GOT3 (cell line): ENCODE data around the gene NID1.
"Not testable (repeated sequence)": the region's sequence is repeated elsewhere in the genome, so short reads cannot be mapped to it uniquely, and the experiment has no call there.

Experiments used
- DNase-seq: peaks from one replicate; lab custom pipeline; 2025; ENCODE audit warnings: mixed read lengths; lab: John Stamatoyannopoulos, UW

The NID1 gene

GRCh38 chr1:235968831-235969230 lies 96.1 kb downstream of the NID1 start:
- DNase-seq, result no peak

DNA sequence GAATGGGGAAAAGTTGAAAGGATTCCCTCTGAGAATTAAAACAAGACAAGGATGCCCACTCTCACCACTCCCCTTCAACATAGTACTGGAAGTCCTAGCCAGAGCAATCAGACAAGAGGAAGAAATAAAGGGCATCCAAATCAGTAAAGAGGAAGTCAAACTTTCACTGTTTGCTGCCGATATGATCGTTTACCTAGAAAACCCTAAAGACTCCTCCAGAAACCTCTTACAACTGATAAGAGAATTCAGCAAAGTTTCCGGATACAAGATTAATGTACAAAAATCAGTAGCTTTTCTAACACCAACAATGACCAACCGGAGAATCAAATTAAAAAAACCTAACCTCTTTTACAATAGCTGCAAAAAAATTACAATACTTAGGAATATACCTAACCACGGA lies 98.8 kb downstream of the NID1 start:
- DNase-seq, result not testable (repeated sequence)

DNA sequence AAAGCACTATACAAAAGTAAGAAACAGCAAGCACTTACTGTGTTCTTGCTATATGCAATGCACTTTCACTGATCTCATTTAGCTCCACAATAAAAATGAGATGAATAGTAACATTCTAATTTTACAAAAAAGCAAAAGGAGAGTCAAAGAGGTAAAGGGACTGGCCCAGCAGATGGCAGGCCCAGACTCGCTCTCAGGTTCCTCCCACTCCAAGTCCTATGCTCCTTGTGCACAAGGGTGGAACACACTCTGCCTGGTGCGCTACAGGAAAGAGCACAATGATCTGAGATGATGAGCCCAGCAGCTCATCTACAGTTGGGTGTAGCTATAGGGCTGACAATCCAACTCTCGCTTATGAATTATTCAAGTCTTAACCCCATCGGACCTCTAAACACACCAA lies 104.1 kb downstream of the NID1 start:
- DNase-seq, result no peak

DNA sequence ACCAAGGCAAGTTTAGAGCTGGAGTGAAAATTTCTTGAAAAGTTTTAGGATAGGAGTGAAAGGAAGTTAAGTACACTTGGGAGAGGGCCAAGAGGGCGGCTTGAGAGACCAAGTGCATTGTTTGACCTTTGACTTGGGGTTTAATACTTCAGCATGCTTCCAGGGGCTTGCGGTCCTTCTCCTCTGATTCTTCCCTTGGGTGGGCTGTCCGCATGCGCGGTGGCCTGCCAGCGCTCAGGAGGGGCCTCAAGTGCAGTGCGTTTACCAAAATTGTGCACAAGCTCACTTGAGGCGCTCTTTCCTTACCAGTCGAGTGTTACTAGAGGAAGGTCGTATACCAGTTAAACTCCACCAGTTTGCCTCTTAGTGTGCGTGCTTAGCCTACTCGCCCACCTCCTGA lies 106.9 kb downstream of the NID1 start:
- no peak for DNase-seq

- DNase-seq, result no peak
These were observed 109.1 kb downstream of the NID1 start for GRCh38 chr1:235955777-235956176.

- DNase-seq, result no peak
These were observed 110.3 kb downstream of the NID1 start for GRCh38 chr1:235954306-235955283.

DNA sequence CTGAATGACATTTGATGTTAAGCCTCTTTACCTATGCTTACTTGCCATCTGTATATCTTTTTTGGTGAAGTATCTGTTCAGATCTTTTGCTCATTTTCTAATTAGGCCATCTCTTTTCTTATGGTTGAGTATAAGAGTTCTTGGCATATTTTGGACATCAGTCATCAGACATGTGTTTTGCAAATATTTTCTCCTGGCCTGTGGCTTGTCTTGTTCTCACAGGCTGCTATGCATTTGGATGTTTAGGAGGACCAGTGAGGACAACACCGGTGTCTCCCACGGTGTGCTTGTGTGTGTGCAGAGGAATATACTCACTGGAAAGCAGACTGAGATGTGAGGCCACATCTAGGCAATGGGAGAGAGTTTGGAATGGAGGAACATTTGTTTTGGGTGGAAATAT lies 111.1 kb downstream of the NID1 start:
- DNase-seq, result no peak

DNA sequence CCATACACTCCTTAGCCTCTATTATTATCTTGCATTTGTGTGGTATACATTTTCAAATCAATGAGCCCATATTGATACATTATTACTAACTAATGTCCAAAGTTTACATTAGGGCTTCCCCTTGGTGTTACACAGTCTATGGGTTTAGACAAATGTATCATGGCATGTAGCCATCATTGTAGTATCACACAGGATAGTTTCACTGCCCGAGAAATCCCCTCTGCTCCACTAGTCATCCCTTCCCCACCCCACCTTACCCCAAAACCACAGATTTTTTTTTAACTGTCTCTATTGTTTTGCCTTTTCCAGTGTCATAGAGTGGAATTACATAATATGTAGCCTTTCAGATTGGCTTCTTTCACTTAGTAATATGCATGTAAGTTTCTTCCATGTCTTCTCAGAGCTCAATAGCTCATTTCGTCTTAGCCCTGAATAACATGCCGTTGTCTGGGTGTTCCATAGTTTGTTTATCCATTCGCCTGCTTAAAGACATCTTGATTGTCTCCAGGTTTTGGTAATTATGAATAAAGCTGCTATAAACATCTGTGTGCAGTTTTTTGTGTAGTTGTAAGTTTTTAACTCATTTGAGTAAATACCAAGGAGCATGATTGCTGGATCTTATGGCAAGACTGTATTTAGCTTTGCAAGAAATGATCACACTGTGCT lies 111.8 kb downstream of the NID1 start:
- no peak for DNase-seq

DNA sequence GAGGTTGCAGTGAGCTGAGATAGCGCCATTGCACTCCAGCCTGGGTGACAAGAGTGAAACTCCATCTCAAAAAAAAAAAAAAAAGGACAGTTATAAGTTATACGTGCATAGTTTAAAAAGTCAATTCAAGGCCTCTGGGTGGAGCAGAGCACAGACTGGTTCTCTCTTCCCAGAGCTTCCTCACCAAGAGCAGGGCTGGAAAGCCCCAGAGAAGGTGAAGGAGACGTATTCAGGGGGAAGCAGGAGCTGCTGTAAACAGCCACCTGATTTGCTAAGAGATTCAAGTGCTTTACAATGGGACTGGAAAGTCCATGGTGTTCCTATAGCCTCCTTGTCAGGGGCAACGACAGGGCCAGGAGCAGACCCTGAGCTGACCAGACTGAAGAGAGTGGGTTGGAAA lies 113.2 kb downstream of the NID1 start:
- DNase-seq, result no peak

GRCh38 chr1:235950318-235950717 lies 114.6 kb downstream of the NID1 start:
- DNase-seq, result no peak

DNA sequence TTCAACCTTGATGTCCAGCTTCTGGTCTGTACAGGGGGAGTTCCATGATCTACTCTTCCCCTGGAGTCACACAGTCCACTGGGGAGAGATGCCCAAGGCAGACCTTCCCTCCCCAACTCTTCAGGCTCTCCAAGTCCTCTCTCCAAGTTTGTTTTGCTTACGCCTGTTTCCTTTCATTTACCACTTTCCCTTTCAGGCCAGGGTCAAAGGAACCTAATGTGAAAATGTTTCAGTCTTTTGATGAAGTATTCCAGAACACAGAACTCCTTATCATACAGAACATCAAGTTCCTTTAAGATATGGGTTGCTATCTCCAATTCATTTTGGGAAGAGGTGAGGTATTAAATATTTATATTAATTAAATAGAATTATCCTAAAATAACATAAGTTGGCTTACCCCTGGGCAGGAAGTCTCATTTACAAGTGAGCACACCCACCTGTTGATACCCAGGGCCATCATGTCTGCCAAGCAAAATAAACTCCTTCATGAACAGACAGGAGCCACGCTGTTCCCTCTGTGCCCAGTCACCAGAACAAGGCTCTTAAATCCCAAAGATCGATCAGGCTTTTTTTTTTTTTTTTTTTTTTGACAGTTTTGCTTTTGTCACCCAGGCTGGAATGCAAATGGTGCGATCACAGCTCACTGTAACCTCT lies 116.0 kb downstream of the NID1 start:
- DNase-seq, result no peak

GRCh38 chr1:235947989-235948388 lies 116.9 kb downstream of the NID1 start:
- DNase-seq, result no peak

DNA sequence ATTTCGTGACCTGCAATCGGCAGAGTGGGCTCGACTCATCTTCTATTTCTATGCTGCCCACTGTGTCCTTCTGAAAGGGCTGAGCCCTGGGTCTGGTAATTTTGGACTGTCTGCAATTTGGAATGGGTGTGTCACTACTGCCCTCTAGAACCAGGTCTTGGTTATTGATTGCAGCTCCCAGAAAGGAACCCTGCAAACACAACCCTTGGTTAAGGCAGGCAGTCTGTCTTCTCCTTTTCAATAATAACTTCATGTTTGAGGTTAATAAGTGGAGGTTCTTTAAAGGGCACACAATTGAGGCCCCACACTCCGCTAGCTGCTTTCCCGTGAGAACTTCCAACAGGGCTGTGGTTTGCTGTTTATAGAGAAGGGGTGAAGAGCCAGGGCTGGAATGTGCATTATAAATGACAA lies 118.3 kb downstream of the NID1 start:
- no peak for DNase-seq

- no peak for DNase-seq
These were observed 118.9 kb downstream of the NID1 start for GRCh38 chr1:235945775-235946570.

DNA sequence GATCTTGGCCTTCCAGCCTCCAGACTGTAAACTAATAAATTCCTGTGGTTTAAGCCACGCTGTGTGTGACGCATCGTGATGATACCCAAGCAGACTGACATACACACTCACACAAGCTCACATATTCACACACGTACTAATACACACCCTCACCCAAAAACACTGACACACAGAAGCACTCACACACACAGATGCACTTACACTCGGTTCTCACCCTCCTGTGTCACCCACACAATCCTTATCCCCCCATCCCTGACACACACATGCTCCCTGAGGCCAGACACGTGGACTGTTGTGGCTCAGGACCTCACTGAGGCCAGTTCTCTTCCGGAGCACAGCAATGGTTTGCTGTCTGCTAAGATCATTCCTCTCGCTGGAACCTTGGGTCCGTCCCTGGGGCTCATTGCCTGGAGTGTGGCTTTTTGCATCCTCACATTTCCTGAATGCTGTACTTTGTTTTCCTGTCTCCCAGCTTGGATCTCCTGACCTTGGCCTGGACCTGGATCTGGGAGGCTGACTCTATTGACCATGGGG lies 121.2 kb downstream of the NID1 start:
- no peak for DNase-seq

- DNase-seq, result no peak
These were observed 121.8 kb downstream of the NID1 start for GRCh38 chr1:235942979-235943575.

DNA sequence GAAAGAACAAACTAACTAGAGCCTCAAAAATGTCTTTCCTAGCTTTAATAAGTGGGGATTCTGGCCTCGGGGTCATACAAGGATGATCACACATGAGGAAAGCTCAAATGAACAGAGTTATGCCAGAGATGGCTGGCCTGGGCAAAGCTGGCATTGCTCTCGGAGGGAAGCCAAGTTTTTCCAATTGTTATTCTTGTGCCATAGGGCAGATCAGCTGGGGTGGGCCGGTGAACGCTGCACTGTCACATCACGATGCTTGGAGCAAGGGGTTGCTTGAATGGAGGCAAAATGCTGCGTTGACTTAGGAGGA lies 122.3 kb downstream of the NID1 start:
- no peak for DNase-seq

DNA sequence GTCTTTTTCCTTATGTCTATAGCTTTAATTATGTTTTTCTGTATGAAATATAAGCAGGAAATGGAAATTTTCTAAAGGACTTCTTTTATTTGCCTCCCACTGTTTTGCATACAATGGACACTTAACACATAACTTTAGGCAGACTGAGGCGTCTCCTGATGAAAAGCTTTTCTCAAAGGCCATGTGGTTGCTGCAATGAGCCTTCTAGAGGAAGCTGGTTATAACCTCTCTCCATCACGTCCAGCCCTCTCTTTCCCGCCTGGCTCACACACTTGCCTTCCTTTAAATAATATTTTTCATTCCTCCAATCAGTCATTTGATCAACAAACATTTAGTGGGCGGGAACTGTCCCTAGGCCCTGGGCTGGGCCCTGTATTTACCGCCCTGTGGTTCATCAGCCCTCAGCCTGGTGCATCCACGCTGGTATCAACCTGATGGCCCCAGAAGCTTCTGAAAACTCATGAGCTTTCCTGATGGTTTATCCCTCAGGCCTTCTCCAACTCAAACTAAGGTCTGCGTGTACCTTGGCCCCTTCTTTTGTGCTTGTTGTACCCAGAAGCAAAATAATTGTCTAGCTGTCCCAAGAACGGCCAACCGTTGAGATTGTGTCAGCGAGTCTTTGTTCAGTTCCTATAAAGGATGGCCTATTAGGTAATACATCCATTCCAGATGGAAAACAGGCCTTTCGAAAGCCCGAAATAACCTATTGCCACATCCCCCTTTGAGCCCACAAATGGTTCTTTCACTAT lies 122.8 kb downstream of the NID1 start:
- no peak for DNase-seq

DNA sequence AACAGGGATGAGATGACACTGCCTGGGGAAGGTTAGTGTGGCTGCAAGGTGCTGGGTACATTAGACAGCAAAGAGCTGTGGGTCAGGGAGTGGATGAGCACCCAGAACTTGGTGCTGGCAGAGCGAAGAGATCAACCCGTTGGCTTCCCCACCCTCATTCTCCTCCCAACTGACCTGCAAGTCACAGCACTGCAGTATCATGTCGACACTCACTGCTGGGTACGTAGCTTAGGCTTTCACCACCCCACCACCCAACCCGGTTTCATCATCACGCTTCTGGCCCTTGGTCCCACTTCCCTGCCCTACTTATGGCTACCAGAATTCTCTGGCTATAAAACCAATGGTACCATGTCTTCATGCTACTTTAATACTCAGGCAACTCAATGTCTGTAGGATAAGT lies 124.6 kb downstream of the NID1 start:
- no peak for DNase-seq

- no peak for DNase-seq
These were observed 125.5 kb downstream of the NID1 start for GRCh38 chr1:235939480-235939775.
